Stomach (tissue), 4 donors: Measurements from ENCODE around the gene HS6ST1.

Source experiments
- CTCF ChIP-seq, 7 experiments: fragments of 450-650 bp in 4 of 7; fragments of 200-600 bp in 3 of 7; sonication (generic) in 3 of 7; IDR thresholded peaks; one replicate each; pipeline ENCODE4 v1.5.1; 2016 to 2019; ENCODE audit warnings: antibody characterized with exemption in 7 of 7, control low read depth in 2 of 7, mild to moderate bottlenecking in 1 of 7
- EP300 ChIP-seq: sonication (generic); formaldehyde crosslinking; IDR thresholded peaks from one replicate; pipeline ENCODE4 v1.6.1; 2017; ENCODE audit warnings: antibody characterized with exemption
- POLR2A ChIP-seq, 4 donors: fragments of 450-650 bp; IDR thresholded peaks; one replicate each; pipeline ENCODE4 v1.6.1; 2016; ENCODE audit warnings: antibody characterized with exemption in 4 of 4, control low read depth in 2 of 4, mild to moderate bottlenecking in 1 of 4, moderate library complexity in 1 of 4

- TF ChIP-seq CTCF (IDR thresholded peaks at IDR 0.05) (no peak), EP300 (no peak), POLR2A (IDR thresholded peaks at IDR 0.05) (no peak)
These were observed 9.2 kb downstream of the HS6ST1 start for GRCh38 chr2:128309280-128310093.
